AG04450 (cell line): ENCODE measurements around the gene PTPRD. TPM values are rescaled to one million over a fixed set of nuclear protein-coding genes. Genes with fewer than 3 reads are reported as not detected.

ENCODE experiments used
- CTCF ChIA-PET: fragments of 300-600, 350-600 bp; formaldehyde crosslinking; extraction: SDS; loops from one replicate; lab custom pipeline; 2022; ENCODE audit warnings: antibody characterized with exemption, inconsistent platforms; lab: Charles Lee
- POLR2A ChIA-PET: fragments of 350-600 bp; formaldehyde crosslinking; extraction: SDS; loops from one replicate; lab custom pipeline; 2021; ENCODE audit warnings: antibody characterized with exemption, inconsistent platforms; lab: Yijun Ruan, JAX
- DNase-seq: peaks from one replicate; pipeline ENCODE4 v3.0.0-alpha.2; 2011; ENCODE audit warnings: low read depth, low spot score
- H3K27ac ChIP-seq: one replicate; pipeline ENCODE4 v1.5.1; 2012; ENCODE audit warnings: low read depth, low read length, control low read depth
- H3K27me3 ChIP-seq: one replicate; pipeline ENCODE4 v1.6.0; 2012; ENCODE audit warnings: low read length; ENCODE audit not compliant: control insufficient read depth, insufficient read depth
- H3K4me3 ChIP-seq: 2 replicates; pipeline ENCODE4 v1.5.1; 2011; ENCODE audit warnings: mild to moderate bottlenecking, low read depth, low read length, control low read depth
- H3K9me3 ChIP-seq: 2 replicates; pipeline ENCODE4 v1.5.1; 2012; ENCODE audit warnings: low read length; ENCODE audit not compliant: control insufficient read depth, insufficient read depth
- CTCF ChIP-seq: IDR thresholded peaks from 2 replicates; pipeline ENCODE4 v1.5.1; 2011; ENCODE audit warnings: low read depth, low read length, control low read depth, inconsistent platforms
- polyA plus RNA-seq: library from polyadenylated mRNA; depleted of rRNA; stranded (reverse); fragments of >200 nt; gene quantifications from 2 replicates; pipeline ENCODE4 v1.2.3, GENCODE V29; 2011

Gene PTPRD
- polyA plus RNA-seq, 1 experiment, result 0.19 TPM

- CTCF ChIA-PET, result no interaction called here
- Histone ChIP-seq H3K27ac (no peak overlapping the region), H3K27me3 (no peaks in the 10 kb centered on the region), H3K4me3 (no peak overlapping the region), H3K9me3 (no peaks in the 10 kb centered on the region; the same call in 1 of the 2 replicates)
- no peak for TF ChIP-seq CTCF
- POLR2A ChIA-PET, result no interaction called here
- no peak for DNase-seq
These were observed 1808.2 kb downstream of the PTPRD start for GRCh38 chr9:8804613-8805012.

- POLR2A ChIA-PET, result no interaction called here
- DNase-seq, result no peak
- CTCF ChIA-PET, result no interaction called here
- TF ChIP-seq CTCF, result no peak
- Histone ChIP-seq H3K27ac (no peak overlapping the region), H3K4me3 (no peak overlapping the region), H3K9me3 (no peaks in the 10 kb centered on the region; the same call in 1 of the 2 replicates), H3K27me3 (no peaks in the 10 kb centered on the region)
These were observed 1810.6 kb downstream of the PTPRD start for GRCh38 chr9:8802242-8802641.

- no peak for DNase-seq
- Histone ChIP-seq H3K27me3 (no peaks in the 10 kb centered on the region), H3K9me3 (no peaks in the 10 kb centered on the region), H3K4me3 (no peak overlapping the region), H3K27ac (no peak overlapping the region)
- CTCF ChIA-PET, result no interaction called here
- POLR2A ChIA-PET, result no interaction called here
- no peak for TF ChIP-seq CTCF
These were observed 1812.6 kb downstream of the PTPRD start for GRCh38 chr9:8800196-8800595.

- H3K9me3 ChIP-seq, result no peaks in the 10 kb centered on the region
- CTCF ChIA-PET, result no interaction called here
- no peak overlapping the region for H3K27ac ChIP-seq
- TF ChIP-seq CTCF, result no peak
- H3K27me3 ChIP-seq, result no peaks in the 10 kb centered on the region
- no peak overlapping the region for H3K4me3 ChIP-seq
- POLR2A ChIA-PET, result no interaction called here
- no peak for DNase-seq
These were observed 1813.2 kb downstream of the PTPRD start for GRCh38 chr9:8799615-8800014.

- DNase-seq, result no peak
- Histone ChIP-seq H3K27me3 (no peaks in the 10 kb centered on the region), H3K27ac (no peak overlapping the region), H3K4me3 (no peak overlapping the region), H3K9me3 (no peaks in the 10 kb centered on the region)
- CTCF ChIA-PET, result no interaction called here
- TF ChIP-seq CTCF, result no peak
- POLR2A ChIA-PET, result no interaction called here
These were observed 1813.6 kb downstream of the PTPRD start for GRCh38 chr9:8799206-8799605.
